Spleen (tissue), 11 donors: ENCODE measurements around the gene SRPK2. TPM values are rescaled to one million over a fixed set of nuclear protein-coding genes. Genes with fewer than 3 reads are reported as not detected.
"Not testable (repeated sequence)": the region's sequence is repeated elsewhere in the genome, so short reads cannot be mapped to it uniquely, and the experiment has no call there.

Source experiments
- DNase-seq: peaks from one replicate; pipeline ENCODE4 v3.0.0-alpha.2; 2020
- H3K27ac ChIP-seq, 8 donors: fragments of 200-600 bp; sonication (generic) in 7 of 8; 1 replicate in 4 of 8; 2 replicates in 4 of 8; pipeline versions ENCODE4 v1.5.0 to v1.8.0; 2016 to 2021; ENCODE audit warnings: inconsistent platforms in 4 of 8, mild to moderate bottlenecking in 4 of 8, moderate library complexity in 1 of 8
- H3K27me3 ChIP-seq, 7 donors: fragments of 200-600 bp; sonication (generic) in 6 of 7; replicated peaks in 1 of 7; 1 replicate in 4 of 7; 2 replicates in 3 of 7; pipeline versions ENCODE4 v1.5.0 to v1.8.0; 2016 to 2021; ENCODE audit warnings: inconsistent platforms in 3 of 7, mild to moderate bottlenecking in 1 of 7
- H3K36me3 ChIP-seq, 6 donors: fragments of 200-600 bp; sonication (generic) in 5 of 6; 1 replicate in 4 of 6; 2 replicates in 2 of 6; pipeline versions ENCODE4 v1.5.0 to v1.8.0; 2016 to 2021; ENCODE audit warnings: inconsistent platforms in 2 of 6
- H3K4me1 ChIP-seq, 6 donors: fragments of 200-600 bp; sonication (generic) in 5 of 6; 1 replicate in 3 of 6; 2 replicates in 3 of 6; pipeline versions ENCODE4 v1.5.0 to v1.8.0; 2016 to 2021; ENCODE audit warnings: inconsistent platforms in 3 of 6
- H3K4me3 ChIP-seq, 8 donors: fragments of 200-600 bp; sonication (generic) in 7 of 8; 1 replicate in 4 of 8; 2 replicates in 4 of 8; pipeline versions ENCODE4 v1.5.0 to v1.8.0; 2016 to 2021; ENCODE audit warnings: inconsistent platforms in 4 of 8, mild to moderate bottlenecking in 4 of 8, moderate library complexity in 2 of 8
- H3K9me3 ChIP-seq, 8 donors: fragments of 200-600 bp; sonication (generic) in 7 of 8; 1 replicate in 4 of 8; 2 replicates in 4 of 8; pipeline versions ENCODE4 v1.5.0 to v1.8.0; 2016 to 2021; ENCODE audit warnings: inconsistent platforms in 4 of 8
- CTCF ChIP-seq, 11 experiments: fragments of 200-600 bp in 7 of 11; fragments of 450-650 bp in 4 of 11; sonication (generic) in 4 of 11; IDR thresholded peaks in 8 of 11; conservative IDR thresholded peaks in 3 of 11; 1 replicate in 7 of 11; 2 replicates in 4 of 11; pipeline versions ENCODE4 v1.4.0 to v1.8.0; 2016 to 2021; ENCODE audit warnings: antibody characterized with exemption in 11 of 11, inconsistent platforms in 4 of 11, mild to moderate bottlenecking in 1 of 11
- POLR2A ChIP-seq, 3 donors: fragments of 450-650 bp; IDR thresholded peaks; one replicate each; pipeline ENCODE4 v1.5.1; 2017; ENCODE audit warnings: antibody characterized with exemption in 3 of 3, mild to moderate bottlenecking in 1 of 3
- POLR2AphosphoS5 ChIP-seq, 3 donors: sonication (generic); formaldehyde crosslinking; IDR thresholded peaks; one replicate each; pipeline ENCODE4 v1.5.1; 2017; ENCODE audit warnings: antibody characterized with exemption in 3 of 3
- WGBS, 5 donors: extraction: QIAGEN DNeasy Blood & Tissue Kit in 3 of 5; methylation state at CpG; one replicate each; pipeline versions ENCODE4 v1.1.5 to v1.1.7; 2013 to 2018; 5-methylcytosine and 5-hydroxymethylcytosine counted together
- intact Hi-C: fragments of 100-400 bp; cut with DNase I; formaldehyde crosslinking; loops from one replicate; pipeline ENCODE4 v1.15.0; 2023; ENCODE audit warnings: low total_unique reads
- polyA plus RNA-seq, 3 donors: library from polyadenylated mRNA; stranded (reverse); fragments of 200-250 nt; gene quantifications; one replicate each; pipeline ENCODE4 v1.2.1, GENCODE V29; 2013
- total RNA-seq, 7 donors: library from RNA; depleted of rRNA in 3 of 7; stranded (reverse); fragments of >200 nt in 3 of 7; fragmentation: NEBNext Ultra II Directional in 4 of 7; extraction: Animal tissue kit (Norgen Biotek cat#: 25700) in 4 of 7; gene quantifications; one replicate each; pipeline versions ENCODE4 v1.1.0 to v1.2.1, GENCODE V29; 2016 to 2021
- donor health status: healthy with polysubstance abuse.
- donor health status: DM: no; HTN: no; CAD: no; lungs with moderate emphysema.
- donor health status: DM: no; HTN: no; CAD: no.
- donor health status: Bipolar disorder and iron deficiency.
- donor health status: healthy.
- donor health status: DM: no; HTN: no; CAD: no.
- donor health status: DM: yes; HTN: yes; CAD: no.

SRPK2 gene
- total and polyA plus RNA-seq, 10 donors: 9.6 to 60.3 (median 46.2) TPM

GRCh38 chr7:105330526-105330925, 58.2 kb downstream of the SRPK2 start:
- intact Hi-C loops: no loop called here
- H3K4me1 ChIP-seq: peaks cover 0 to 22% (median 2%) of the 10 kb centered on the region in 6 donors
- no peak for DNase-seq

DNA sequence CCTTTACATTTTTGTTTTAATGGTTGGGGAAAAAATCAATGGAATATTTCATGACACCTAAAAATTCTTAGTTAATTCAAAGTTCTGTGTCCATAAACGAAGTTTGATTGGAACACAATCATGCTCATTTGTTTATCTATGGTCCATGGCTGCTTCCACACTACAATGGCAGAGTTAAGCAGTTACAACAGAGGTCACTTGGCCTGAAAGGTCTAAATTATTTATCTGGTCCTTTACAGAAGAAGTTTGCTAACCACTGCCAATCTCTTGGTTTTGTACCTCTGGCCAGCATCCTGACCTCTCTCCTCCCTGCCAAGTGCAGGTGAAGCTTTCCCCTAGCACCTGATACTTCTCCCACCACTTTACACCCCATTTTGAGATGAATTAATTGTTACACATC, 61.5 kb downstream of the SRPK2 start:
- no peaks in the 10 kb centered on the region for H3K9me3 ChIP-seq
- TF ChIP-seq POLR2A (IDR thresholded peaks at IDR 0.05) (no peak), CTCF (IDR thresholded peaks at IDR 0.05 in 8 of 11, conservative IDR thresholded peaks at IDR 0.05 in 3 of 11) (no peak), POLR2AphosphoS5 (IDR thresholded peaks at IDR 0.05) (no peak)
- no peaks in the 10 kb centered on the region for H3K27me3 ChIP-seq
- WGBS, 5 donors: 86 to 97% (median 89%) methylated on average over 1 of the region's 1 CpG
- intact Hi-C loops: no loop called here
- no peak for DNase-seq
- peaks cover 0 to under 1% (median 0%) of the 10 kb centered on the region in 6 donors for H3K36me3 ChIP-seq
- no peak overlapping the region for H3K27ac ChIP-seq
- peaks cover 0 to 25% (median 10%) of the 10 kb centered on the region in 6 donors for H3K4me1 ChIP-seq
- no peak overlapping the region for H3K4me3 ChIP-seq

More at GRCh38 chr7:105330526-105330925, 58.2 kb downstream of the SRPK2 start:
- WGBS, 5 donors: 90 to 98% (median 92%) methylated on average over 3 of the region's 3 CpGs
- no peaks in the 10 kb centered on the region for H3K27me3 ChIP-seq
- H3K4me3 ChIP-seq: no peak overlapping the region
- H3K9me3 ChIP-seq: no peaks in the 10 kb centered on the region
- H3K36me3 ChIP-seq: no peaks in the 10 kb centered on the region
- TF ChIP-seq POLR2AphosphoS5 (IDR thresholded peaks at IDR 0.05) (no peak), CTCF (IDR thresholded peaks at IDR 0.05 in 8 of 11, conservative IDR thresholded peaks at IDR 0.05 in 3 of 11) (no peak), POLR2A (IDR thresholded peaks at IDR 0.05) (no peak)
- H3K27ac ChIP-seq: no peak overlapping the region

- Histone ChIP-seq H3K9me3 (no peaks in the 10 kb centered on the region), H3K27me3 (no peaks in the 10 kb centered on the region), H3K36me3 (peaks cover 0 to 5% (median 0%) of the 10 kb centered on the region in 6 donors), H3K27ac (no peak overlapping the region), H3K4me1 (peaks cover 0 to 18% (median 10%) of the 10 kb centered on the region in 6 donors), H3K4me3 (no peak overlapping the region)
- DNase-seq: no peak
- intact Hi-C loops: no loop called here
- TF ChIP-seq POLR2A (IDR thresholded peaks at IDR 0.05) (no peak), POLR2AphosphoS5 (IDR thresholded peaks at IDR 0.05) (no peak), CTCF (IDR thresholded peaks at IDR 0.05 in 8 of 11, conservative IDR thresholded peaks at IDR 0.05 in 3 of 11) (no peak)
- 83 to 88% (median 86%) methylated on average over 5 of the region's 5 CpGs for WGBS, 5 donors
These were observed 63.4 kb downstream of the SRPK2 start for GRCh38 chr7:105325216-105325904.

GRCh38 chr7:105324606-105325005, 64.1 kb downstream of the SRPK2 start:
- H3K9me3 ChIP-seq, intact Hi-C loops, H3K4me3 ChIP-seq, H3K27ac ChIP-seq, H3K36me3 ChIP-seq, H3K27me3 ChIP-seq, DNase-seq: not testable (repeated sequence)
- 82 to 96% (median 88%) methylated on average over 8 of the region's 8 CpGs for WGBS, 5 donors
- H3K4me1 ChIP-seq: peaks cover 0 to 23% (median 10%) of the 10 kb centered on the region in 6 donors
